Measurements from ENCODE around the gene IGFL4.

IGFL4 gene

GRCh38 chr19:46060012-46060411 lies 19.2 kb upstream of the IGFL4 start:
- no peak for DNase-seq

GRCh38 chr19:46058778-46059177 lies 18.0 kb upstream of the IGFL4 start:
- no peak for DNase-seq

- no peak for DNase-seq
These were observed 15.7 kb upstream of the IGFL4 start for GRCh38 chr19:46056536-46056935.

- no peak for DNase-seq
These were observed 12.1 kb upstream of the IGFL4 start for GRCh38 chr19:46052896-46053295.

- DNase-seq, result no peak
These were observed 8.8 kb upstream of the IGFL4 start for GRCh38 chr19:46049597-46049996.

- no peak for DNase-seq
These were observed 2.7 kb upstream of the IGFL4 start for GRCh38 chr19:46043519-46043918.

- no peak for DNase-seq
These were observed 1.6 kb upstream of the IGFL4 start for GRCh38 chr19:46042252-46042883.

- no peak for DNase-seq
These were observed 677 bp downstream of the IGFL4 start for GRCh38 chr19:46040125-46040524.

GRCh38 chr19:46036744-46037128 lies 4.1 kb downstream of the IGFL4 start:
- no peak for DNase-seq

GRCh38 chr19:46035986-46036743 lies 4.6 kb downstream of the IGFL4 start:
- DNase-seq, result no peak

- no peak for DNase-seq
These were observed 5.3 kb downstream of the IGFL4 start for GRCh38 chr19:46035546-46035945.

- DNase-seq, result no peak
These were observed 7.4 kb downstream of the IGFL4 start for GRCh38 chr19:46033401-46033800.

- DNase-seq, result no peak
These were observed 8.2 kb downstream of the IGFL4 start for GRCh38 chr19:46032597-46033025.

- DNase-seq, result no peak
These were observed 8.8 kb downstream of the IGFL4 start for GRCh38 chr19:46031781-46032596.

GRCh38 chr19:46030812-46031550 lies 9.8 kb downstream of the IGFL4 start:
- no peak for DNase-seq

GRCh38 chr19:46025835-46026234 lies 15.0 kb downstream of the IGFL4 start:
- DNase-seq, result no peak

- DNase-seq, result no peak
These were observed 17.5 kb downstream of the IGFL4 start for GRCh38 chr19:46023311-46023779.

GRCh38 chr19:46022431-46023310 lies 18.1 kb downstream of the IGFL4 start, which contains the start of gene PGLYRP1:
Gene PGLYRP1 (minus strand): TSS chr19:46023053. CDS start chr19:46023021, 32 bp downstream.
- DNase-seq, result no peak

GRCh38 chr19:46022061-46022430 lies 18.8 kb downstream of the IGFL4 start:
- DNase-seq, result no peak

GRCh38 chr19:46021531-46022041 lies 19.2 kb downstream of the IGFL4 start:
- DNase-seq, result no peak

GRCh38 chr19:46020819-46021125 lies 20.0 kb downstream of the IGFL4 start:
- DNase-seq, result no peak

- DNase-seq, result no peak
These were observed 21.5 kb downstream of the IGFL4 start for GRCh38 chr19:46019270-46019669.

Measured in CD4-positive, alpha-beta T cell treated with Interleukin-17A for 1 hour (primary cell).